Loucy (cell line): Measurements from ENCODE around the gene MEN1.
A peak's percentile ranks its signal among the peaks of the same experiment; 100 is the strongest.

Experiments
- H2AFZ ChIP-seq: fragments of 200-600 bp; sonication (generic); 2 replicates; pipeline ENCODE4 v1.6.0; 2016; ENCODE audit warnings: antibody characterized with exemption, mild to moderate bottlenecking, low read length, moderate library complexity
- H3F3A ChIP-seq: fragments of 200-600 bp; 2 replicates; pipeline ENCODE4 v1.6.0; 2016; ENCODE audit warnings: antibody characterized with exemption, low read depth, mild to moderate bottlenecking
- H3K27me3 ChIP-seq: fragments of 200-600 bp; sonication (generic); 2 replicates; pipeline ENCODE4 v1.6.1; 2014; ENCODE audit warnings: low read length, mild to moderate bottlenecking; ENCODE audit not compliant: insufficient read depth, poor library complexity, severe bottlenecking
- H3K36me3 ChIP-seq: fragments of 200-600 bp; sonication (generic); 2 replicates; pipeline ENCODE4 v1.6.1; 2016; ENCODE audit warnings: low read length; ENCODE audit not compliant: insufficient read depth
- H3K4me1 ChIP-seq: fragments of 200-600 bp; sonication (generic); 2 replicates; pipeline ENCODE4 v1.5.1; 2014; ENCODE audit warnings: low read length, mild to moderate bottlenecking; ENCODE audit not compliant: insufficient read depth, poor library complexity, severe bottlenecking
- H3K4me2 ChIP-seq: fragments of 200-600 bp; sonication (generic); 2 replicates; pipeline ENCODE4 v1.6.0; 2014; ENCODE audit warnings: antibody characterized with exemption, low read length, low read depth, mild to moderate bottlenecking; ENCODE audit not compliant: poor library complexity, severe bottlenecking
- H3K4me3 ChIP-seq: fragments of 200-600 bp; sonication (generic); 2 replicates; pipeline ENCODE4 v1.5.1; 2014; ENCODE audit warnings: low read length, mild to moderate bottlenecking, mixed read lengths; ENCODE audit not compliant: poor library complexity, severe bottlenecking
- H3K79me2 ChIP-seq: fragments of 200-600 bp; sonication (generic); 2 replicates; pipeline ENCODE4 v1.6.1; 2014; ENCODE audit warnings: low read length; ENCODE audit not compliant: insufficient read depth
- H3K9ac ChIP-seq: fragments of 200-600 bp; sonication (generic); 2 replicates; pipeline ENCODE4 v1.6.0; 2014; ENCODE audit warnings: mild to moderate bottlenecking, low read depth, low read length, moderate library complexity; ENCODE audit not compliant: poor library complexity, severe bottlenecking
- H3K9me2 ChIP-seq: fragments of 200-600 bp; sonication (generic); replicated peaks from 2 replicates; pipeline ENCODE4 v1.6.1; 2016; ENCODE audit warnings: low read depth, low read length, mixed read lengths
- H3K9me3 ChIP-seq: fragments of 200-600 bp; sonication (generic); 2 replicates; pipeline ENCODE4 v1.6.1; 2014; ENCODE audit warnings: mild to moderate bottlenecking, antibody characterized with exemption, low read length, low read depth; ENCODE audit not compliant: insufficient read depth
- H4K20me1 ChIP-seq: fragments of 200-600 bp; sonication (generic); 2 replicates; pipeline ENCODE4 v1.6.0; 2014; ENCODE audit warnings: antibody characterized with exemption, low read length, mild to moderate bottlenecking; ENCODE audit not compliant: insufficient read depth, poor library complexity, severe bottlenecking
- EZH2phosphoT487 ChIP-seq: fragments of 200-600 bp; IDR thresholded peaks from 2 replicates; pipeline ENCODE4 v1.6.1; 2018; ENCODE audit warnings: antibody characterized with exemption, mild to moderate bottlenecking, moderate library complexity, borderline replicate concordance
- TF ChIP-seq, protein P1 (sequence below): fragments of 200-600 bp; sonication (generic); conservative IDR thresholded peaks from 2 replicates; pipeline ENCODE4 v1.5.1; 2014; ENCODE audit warnings: mild to moderate bottlenecking, antibody characterized with exemption, low read length

MEN1 gene

GRCh38 chr11:64849598-64850356 is 39.4 kb upstream of the MEN1 start:
- TF ChIP-seq, protein P1, sequence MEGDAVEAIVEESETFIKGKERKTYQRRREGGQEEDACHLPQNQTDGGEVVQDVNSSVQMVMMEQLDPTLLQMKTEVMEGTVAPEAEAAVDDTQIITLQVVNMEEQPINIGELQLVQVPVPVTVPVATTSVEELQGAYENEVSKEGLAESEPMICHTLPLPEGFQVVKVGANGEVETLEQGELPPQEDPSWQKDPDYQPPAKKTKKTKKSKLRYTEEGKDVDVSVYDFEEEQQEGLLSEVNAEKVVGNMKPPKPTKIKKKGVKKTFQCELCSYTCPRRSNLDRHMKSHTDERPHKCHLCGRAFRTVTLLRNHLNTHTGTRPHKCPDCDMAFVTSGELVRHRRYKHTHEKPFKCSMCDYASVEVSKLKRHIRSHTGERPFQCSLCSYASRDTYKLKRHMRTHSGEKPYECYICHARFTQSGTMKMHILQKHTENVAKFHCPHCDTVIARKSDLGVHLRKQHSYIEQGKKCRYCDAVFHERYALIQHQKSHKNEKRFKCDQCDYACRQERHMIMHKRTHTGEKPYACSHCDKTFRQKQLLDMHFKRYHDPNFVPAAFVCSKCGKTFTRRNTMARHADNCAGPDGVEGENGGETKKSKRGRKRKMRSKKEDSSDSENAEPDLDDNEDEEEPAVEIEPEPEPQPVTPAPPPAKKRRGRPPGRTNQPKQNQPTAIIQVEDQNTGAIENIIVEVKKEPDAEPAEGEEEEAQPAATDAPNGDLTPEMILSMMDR, result no peak
- TF ChIP-seq EZH2phosphoT487, result no peak

DNA sequence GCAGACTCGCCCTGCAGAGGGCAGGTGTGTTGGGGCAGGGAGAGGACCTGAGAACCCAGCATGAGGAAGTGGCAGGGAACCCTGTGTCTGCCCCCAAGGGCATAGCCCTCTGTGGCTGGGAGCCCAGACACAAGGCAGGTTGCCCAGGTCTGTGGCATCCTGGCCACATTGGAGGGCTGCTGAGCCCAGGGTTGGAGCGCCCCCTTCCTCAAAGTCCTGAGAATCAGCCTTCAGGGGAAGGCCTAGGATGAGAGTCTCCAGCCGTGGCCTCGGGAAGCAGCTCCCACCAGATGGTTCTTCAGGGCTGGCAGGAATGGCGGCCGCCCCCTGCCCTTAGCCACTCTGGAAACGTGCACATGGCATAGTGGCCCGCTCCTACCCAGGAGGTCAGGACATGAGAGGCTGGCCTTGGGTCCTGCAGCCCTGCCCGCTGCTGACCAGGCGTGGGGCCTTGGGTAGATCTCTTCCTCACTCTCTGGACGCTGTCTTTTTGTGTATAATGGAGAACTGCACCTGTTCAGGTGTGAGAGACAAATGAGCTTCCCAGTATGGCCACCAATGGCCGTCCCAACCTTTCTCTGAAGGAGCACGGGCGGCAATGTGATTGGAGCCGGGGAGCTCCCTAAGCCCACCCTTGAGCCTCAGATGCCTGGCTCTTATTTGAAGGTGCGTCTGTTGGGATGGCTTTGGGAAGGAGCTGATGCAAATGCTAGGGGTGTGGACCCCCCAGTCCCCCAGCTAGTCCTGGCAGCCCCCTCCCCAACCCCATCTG is 38.7 kb upstream of the MEN1 start:
- no peaks in the 10 kb centered on the region for H3K9me2 ChIP-seq
- peaks cover 23% of the 10 kb centered on the region for H3K4me1 ChIP-seq
- no peak overlapping the region for H3K9ac ChIP-seq
- H3K9me3 ChIP-seq, result no peaks in the 10 kb centered on the region
- TF ChIP-seq EZH2phosphoT487, result no peak
- TF ChIP-seq, protein P1, result peak; percentile 31
- H4K20me1 ChIP-seq, result no peaks in the 10 kb centered on the region
- H3F3A ChIP-seq, result no peaks in the 10 kb centered on the region
- H2AFZ ChIP-seq, result 0 out of 2 replicates have a peak overlapping the region, but pooled peaks have one; percentile 46
- no peaks in the 10 kb centered on the region for H3K27me3 ChIP-seq
- H3K4me3 ChIP-seq, result no peak overlapping the region
- no peak overlapping the region for H3K4me2 ChIP-seq
- no peaks in the 10 kb centered on the region for H3K79me2 ChIP-seq
- peaks cover 13% of the 10 kb centered on the region; the same call in 1 of the 2 replicates for H3K36me3 ChIP-seq

More at GRCh38 chr11:64849598-64850356, 39.4 kb upstream of the MEN1 start:
- H3K9me2 ChIP-seq, result no peaks in the 10 kb centered on the region
- no peaks in the 10 kb centered on the region for H4K20me1 ChIP-seq
- no peaks in the 10 kb centered on the region for H3F3A ChIP-seq
- H2AFZ ChIP-seq, result no peak overlapping the region
- H3K27me3 ChIP-seq, result no peaks in the 10 kb centered on the region
- peaks cover 21% of the 10 kb centered on the region; the same call in 1 of the 2 replicates for H3K36me3 ChIP-seq
- H3K9ac ChIP-seq, result no peak overlapping the region
- H3K9me3 ChIP-seq, result no peaks in the 10 kb centered on the region
- no peak overlapping the region for H3K4me2 ChIP-seq
- no peak overlapping the region for H3K4me3 ChIP-seq
- no peaks in the 10 kb centered on the region for H3K79me2 ChIP-seq
- H3K4me1 ChIP-seq, result peaks cover 23% of the 10 kb centered on the region

GRCh38 chr11:64848214-64848825 is 38.0 kb upstream of the MEN1 start:
- H3K79me2 ChIP-seq, result no peaks in the 10 kb centered on the region
- H3K9ac ChIP-seq, result no peak overlapping the region
- no peak overlapping the region for H3K4me2 ChIP-seq
- H3K27me3 ChIP-seq, result no peaks in the 10 kb centered on the region
- no peaks in the 10 kb centered on the region for H4K20me1 ChIP-seq
- no peaks in the 10 kb centered on the region for H3K9me3 ChIP-seq
- no peak overlapping the region for H3K4me3 ChIP-seq
- no peaks in the 10 kb centered on the region for H3F3A ChIP-seq
- peaks cover 21% of the 10 kb centered on the region for H3K4me1 ChIP-seq
- H2AFZ ChIP-seq, result 0 out of 2 replicates have a peak overlapping the region, but pooled peaks have one; percentile 46
- TF ChIP-seq, protein P1, result no peak
- TF ChIP-seq EZH2phosphoT487, result no peak
- H3K9me2 ChIP-seq, result no peaks in the 10 kb centered on the region
- peaks cover 7% of the 10 kb centered on the region; the same call in 1 of the 2 replicates for H3K36me3 ChIP-seq
